NCI-H2227 (cell line): ENCODE measurements around the gene GALNT17.

Experiments used
- DNase-seq: peaks from one replicate; lab custom pipeline; 2025; ENCODE audit not compliant: unreplicated experiment; lab: John Stamatoyannopoulos, UW

GALNT17 gene

DNA sequence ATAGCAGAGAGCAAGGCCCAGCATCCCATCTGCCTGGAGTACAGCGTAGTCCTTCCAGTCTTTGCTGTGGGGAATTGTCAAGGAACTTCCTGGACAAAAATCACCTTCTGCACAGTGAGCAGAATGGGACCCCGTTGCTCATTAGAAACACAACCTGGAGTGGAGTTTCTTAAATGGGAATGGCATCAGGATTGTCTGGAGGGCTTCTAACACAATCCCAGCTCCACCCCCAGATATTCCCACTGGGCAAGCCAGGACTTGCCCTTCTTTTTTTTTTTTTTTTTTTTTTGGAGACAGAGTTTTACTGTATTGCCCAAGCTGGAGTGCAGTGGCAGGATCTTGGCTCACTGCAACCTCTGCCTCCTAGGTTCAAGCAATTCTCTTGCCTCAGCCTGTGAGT lies 356.4 kb downstream of the GALNT17 start:
- DNase-seq: no peak

DNA sequence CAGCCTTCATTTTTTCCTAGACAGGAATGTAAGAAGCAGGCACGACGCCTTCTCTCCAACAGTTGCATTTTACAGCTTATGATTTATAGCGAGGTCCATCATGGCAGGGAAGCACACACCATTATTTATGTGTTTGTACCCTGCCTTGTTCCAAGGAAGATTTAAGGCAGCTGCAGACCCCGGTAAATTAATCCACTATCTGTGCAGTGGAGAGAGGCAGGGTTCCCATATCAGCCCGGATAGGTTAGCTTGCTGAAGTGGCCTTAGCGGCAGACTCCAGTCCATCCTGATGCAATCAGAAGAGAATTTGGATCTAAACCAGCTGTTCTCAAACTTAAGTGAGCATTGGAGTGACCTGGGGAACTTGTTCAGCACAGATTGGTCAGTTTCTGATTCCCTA lies 359.4 kb downstream of the GALNT17 start:
- DNase-seq: no peak

DNA sequence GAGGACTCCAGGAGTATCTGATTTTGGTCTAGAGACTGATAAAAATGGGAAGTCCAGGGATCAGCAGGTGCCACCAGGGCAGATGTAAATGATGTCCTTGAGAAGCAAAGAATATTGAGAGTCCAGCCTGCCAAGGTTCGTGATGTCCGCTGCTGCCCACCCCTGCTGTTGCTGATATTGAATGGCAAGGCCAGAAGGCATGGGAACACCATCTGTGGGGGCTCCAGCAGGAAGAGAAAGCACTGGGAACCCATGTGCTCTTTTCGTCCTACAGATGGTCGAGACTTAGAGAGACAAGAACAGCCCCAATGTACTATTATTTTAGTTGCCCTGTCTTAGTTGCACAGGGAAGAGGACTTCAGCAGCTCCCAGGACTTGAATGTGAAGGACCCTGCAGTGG lies 363.9 kb downstream of the GALNT17 start:
- no peak for DNase-seq

GRCh38 chr7:71497256-71497946 lies 365.5 kb downstream of the GALNT17 start:
- no peak for DNase-seq

DNA sequence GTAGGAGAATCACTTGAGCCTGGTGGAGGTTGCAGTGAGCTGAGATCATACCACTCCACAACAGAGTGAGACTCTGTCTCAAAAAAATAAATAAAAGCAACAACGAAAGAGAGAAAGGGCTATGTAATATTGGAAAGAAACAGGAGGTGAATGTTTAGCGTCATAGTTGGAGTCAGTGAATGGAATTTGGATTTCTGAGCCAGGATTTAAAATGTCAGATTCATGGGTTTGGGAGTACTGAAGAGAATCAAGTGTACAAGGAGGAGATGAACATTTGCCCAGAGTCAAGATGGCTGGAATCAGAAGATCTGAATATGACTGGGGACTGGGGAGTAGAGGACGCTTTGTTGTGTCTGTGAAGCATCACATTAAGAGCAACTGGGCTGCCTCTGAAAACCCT lies 366.4 kb downstream of the GALNT17 start:
- no peak for DNase-seq

- DNase-seq: no peak
Measured at GRCh38 chr7:71504697-71505441, 372.9 kb downstream of the GALNT17 start.

- DNase-seq: no peak
Measured at GRCh38 chr7:71506822-71507221, 374.9 kb downstream of the GALNT17 start.

- no peak for DNase-seq
Measured at GRCh38 chr7:71507680-71508602, 376.0 kb downstream of the GALNT17 start.

DNA sequence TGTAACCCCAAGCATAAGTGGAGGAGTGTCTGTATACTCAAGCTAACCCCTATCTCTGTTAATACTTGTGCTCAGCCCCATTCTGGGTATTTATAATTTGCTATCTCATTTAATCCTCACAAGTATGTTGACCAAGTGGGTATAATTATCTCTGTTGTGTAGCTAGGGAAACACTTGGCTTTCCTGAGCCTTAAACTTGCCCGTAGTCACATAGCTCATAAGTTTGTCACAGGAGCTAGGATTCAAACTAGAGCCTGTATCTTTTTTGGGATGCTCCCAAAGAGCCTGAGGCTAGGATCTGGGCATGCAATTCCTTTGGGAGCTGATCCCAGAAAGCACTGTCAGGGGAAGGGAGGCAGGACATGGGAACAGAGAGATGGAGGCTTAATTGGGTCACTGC lies 377.4 kb downstream of the GALNT17 start:
- no peak for DNase-seq

DNA sequence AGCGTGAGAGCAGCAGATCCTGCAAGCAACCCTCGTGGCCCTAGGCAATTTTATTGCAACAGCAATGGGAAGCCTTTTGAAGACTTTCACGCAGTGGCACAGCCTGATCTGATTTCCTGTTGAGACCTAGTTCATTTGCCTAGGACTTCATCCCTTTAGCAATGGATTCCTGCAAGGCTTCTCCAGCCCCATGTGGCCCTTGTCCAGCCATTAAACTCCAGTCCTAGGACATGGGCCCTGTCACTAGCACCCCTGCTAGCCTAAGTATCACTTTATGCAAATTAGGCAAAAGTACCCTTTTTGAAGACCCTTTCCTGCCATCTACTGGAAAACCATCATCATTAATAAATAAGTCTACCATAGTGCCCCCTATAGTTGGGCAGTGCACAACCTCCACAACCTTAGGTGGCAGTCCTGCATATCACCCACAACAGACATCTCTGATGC lies 379.4 kb downstream of the GALNT17 start:
- no peak for DNase-seq

DNA sequence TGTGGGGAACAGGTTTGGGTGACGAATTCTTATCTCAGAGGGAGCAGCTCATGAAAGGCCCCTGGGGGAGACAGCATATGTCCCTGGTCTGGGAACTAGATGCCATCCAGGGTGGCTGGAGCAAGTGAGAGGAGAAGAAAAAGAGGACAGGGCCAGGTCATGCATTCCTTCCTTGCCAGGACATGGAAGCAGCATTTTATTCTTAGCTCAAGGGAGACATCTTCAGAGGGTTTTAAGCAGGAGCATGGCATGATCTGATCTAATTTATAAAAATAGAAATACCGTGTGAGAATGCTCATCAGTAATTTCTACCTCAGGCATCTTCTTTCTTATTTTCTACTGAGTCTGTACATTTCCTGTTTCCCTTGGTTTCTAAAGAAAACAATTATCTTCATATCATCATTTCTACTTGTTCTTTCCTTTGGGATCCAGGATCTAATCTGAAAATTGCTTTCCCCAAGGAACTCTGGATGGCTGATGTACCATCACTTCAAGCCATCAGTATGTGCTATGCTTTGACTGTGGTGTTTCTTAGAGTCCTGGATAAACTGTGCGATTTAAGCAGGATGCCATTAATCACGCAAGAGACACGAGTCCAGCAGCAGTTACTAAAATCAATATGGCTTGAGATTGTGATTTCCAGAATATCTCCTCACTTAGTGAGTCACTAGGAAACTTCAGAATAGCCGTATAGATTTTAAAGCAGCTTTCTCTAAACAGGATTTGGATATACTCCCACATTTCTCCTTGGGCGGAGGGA lies 386.2 kb downstream of the GALNT17 start:
- no peak for DNase-seq

DNA sequence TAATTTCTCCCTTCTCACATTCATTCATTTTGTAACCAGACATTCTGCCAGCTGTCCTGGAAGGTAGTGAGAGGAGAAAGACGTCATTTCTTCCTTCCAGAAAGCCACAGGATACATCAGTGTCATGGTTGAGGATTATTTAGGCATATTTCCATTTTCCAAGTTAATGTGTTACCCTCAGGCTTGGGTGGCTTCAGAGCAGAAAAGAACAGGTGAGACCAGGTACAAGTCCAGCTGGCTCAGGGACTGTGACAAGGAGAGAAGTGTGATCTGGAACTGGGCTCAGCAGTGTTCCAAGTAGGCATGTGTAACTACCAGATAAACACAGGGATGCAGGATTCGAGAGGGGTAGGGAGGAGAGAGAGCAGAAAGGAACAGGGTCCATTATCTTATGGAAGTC lies 386.9 kb downstream of the GALNT17 start:
- no peak for DNase-seq

GRCh38 chr7:71521506-71521905 lies 389.6 kb downstream of the GALNT17 start:
- DNase-seq: no peak

DNA sequence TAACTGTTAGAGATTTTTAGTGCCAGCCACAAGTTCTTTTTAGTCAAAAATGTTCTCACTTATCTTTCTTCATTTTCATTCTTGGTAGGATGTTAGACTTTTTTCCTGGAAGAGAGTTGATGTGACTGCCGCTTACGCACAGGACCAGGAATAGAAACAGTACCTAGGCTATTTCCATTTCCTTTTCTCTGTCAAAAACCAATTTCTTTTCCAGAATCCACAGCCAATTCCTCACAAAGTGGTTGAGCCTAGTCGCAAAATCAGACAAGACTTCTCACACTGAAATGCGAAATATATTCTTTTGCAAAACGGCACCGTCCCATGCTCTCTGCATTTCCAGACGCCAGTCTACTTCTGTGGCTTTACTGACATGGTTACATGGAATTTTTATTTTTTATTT lies 394.2 kb downstream of the GALNT17 start:
- DNase-seq: no peak

GRCh38 chr7:71527213-71527612 lies 395.3 kb downstream of the GALNT17 start:
- no peak for DNase-seq

DNA sequence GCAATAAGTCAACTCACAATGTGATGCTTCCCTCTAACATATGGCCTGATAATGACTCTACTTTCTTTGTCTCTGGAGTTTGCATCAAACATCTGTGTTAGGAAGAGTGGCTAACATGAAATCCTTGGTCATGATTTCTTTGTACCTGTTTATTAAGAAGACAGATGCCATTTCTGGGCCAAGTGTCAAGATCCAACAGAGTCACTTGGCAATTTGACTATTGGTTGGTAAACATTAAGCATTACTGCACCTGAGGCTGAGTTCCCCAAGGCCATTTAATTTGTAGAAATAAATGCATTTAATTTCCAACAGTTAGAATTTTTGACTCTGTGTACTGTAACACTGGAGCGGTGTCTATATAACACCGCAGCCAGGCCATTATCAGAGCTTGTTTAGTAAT lies 403.7 kb downstream of the GALNT17 start:
- DNase-seq: no peak

GRCh38 chr7:71538210-71538609 lies 406.3 kb downstream of the GALNT17 start:
- DNase-seq: no peak

GRCh38 chr7:71539615-71540014 lies 407.7 kb downstream of the GALNT17 start:
- DNase-seq: no peak

GRCh38 chr7:71541707-71542353 lies 409.9 kb downstream of the GALNT17 start:
- no peak for DNase-seq

DNA sequence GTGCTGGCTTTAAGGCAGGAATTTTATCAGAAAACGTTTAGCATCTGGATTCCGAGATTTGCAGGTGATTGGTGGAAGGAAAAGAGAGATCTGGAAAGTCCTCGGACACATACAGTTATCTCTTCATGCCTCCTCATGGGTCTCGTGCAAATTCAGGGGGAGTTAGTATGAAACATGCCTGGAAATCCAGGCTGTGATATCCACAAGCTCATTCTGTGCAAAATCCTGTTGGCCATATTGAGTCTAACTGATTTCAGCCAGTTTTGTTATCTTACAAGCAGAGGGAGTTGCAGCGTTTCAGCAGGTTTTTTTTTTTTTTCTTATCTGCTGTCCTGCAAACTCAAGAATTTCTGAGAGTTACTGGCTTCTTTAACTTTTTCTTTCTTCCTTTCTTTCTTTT lies 411.5 kb downstream of the GALNT17 start:
- no peak for DNase-seq
